ENCODE results near the gene FXYD3.

FXYD3 gene

GRCh38 chr19:35153701-35154524 lies 38.3 kb downstream of the FXYD3 start:
- Histone ChIP-seq H3K4me3 (replicated peaks; ENCODE audit: low read depth, low read length) (peak overlapping the region; percentile 78), H3K27me3 (replicated peaks; ENCODE audit: control insufficient read depth, insufficient read depth, low read length) (no peaks in the 10 kb centered on the region), H3K36me3 (ENCODE audit: control insufficient read depth, insufficient read depth, low read length) (peaks cover 6% of the 10 kb centered on the region)
- peak; percentile 69 for TF ChIP-seq CTCF (IDR thresholded peaks at IDR 0.05; ENCODE audit: insufficient read depth, low read length, poor library complexity, severe bottlenecking)
- peak; percentile 62 for DNase-seq (ENCODE audit: extremely low read depth, insufficient read length)

- no peaks in the 10 kb centered on the region for H3K27me3 ChIP-seq (replicated peaks; ENCODE audit: control insufficient read depth, insufficient read depth, low read length)
These were observed 39.1 kb downstream of the FXYD3 start, which contains the start of gene FXYD5 for GRCh38 chr19:35154525-35155406. Gene FXYD5, plus strand, starts transcription at chr19:35154735. Its CDS starts 816 bp downstream, at chr19:35155551.

GRCh38 chr19:35155441-35155840 lies 39.8 kb downstream of the FXYD3 start:
- Histone ChIP-seq H3K27me3 (replicated peaks; ENCODE audit: control insufficient read depth, insufficient read depth, low read length) (no peaks in the 10 kb centered on the region), H3K4me3 (replicated peaks; ENCODE audit: low read depth, low read length) (peak overlapping the region; percentile 78), H3K36me3 (ENCODE audit: control insufficient read depth, insufficient read depth, low read length) (peaks cover 12% of the 10 kb centered on the region)
- DNase-seq (ENCODE audit: extremely low read depth, insufficient read length) = peak; percentile 48
- TF ChIP-seq CTCF (IDR thresholded peaks at IDR 0.05; ENCODE audit: insufficient read depth, low read length, poor library complexity, severe bottlenecking) = no peak

More at GRCh38 chr19:35154525-35155406, 39.1 kb downstream of the FXYD3 start, which contains the start of gene FXYD5:
- no peak for TF ChIP-seq CTCF (IDR thresholded peaks at IDR 0.05; ENCODE audit: insufficient read depth, low read length, poor library complexity, severe bottlenecking)
- DNase-seq (ENCODE audit: extremely low read depth, insufficient read length) = peak; percentile 62
- Histone ChIP-seq H3K36me3 (ENCODE audit: control insufficient read depth, insufficient read depth, low read length) (peaks cover 11% of the 10 kb centered on the region), H3K4me3 (replicated peaks; ENCODE audit: low read depth, low read length) (peak within 1 kb of the TSS; percentile 78)

GRCh38 chr19:35155981-35156672 lies 40.5 kb downstream of the FXYD3 start:
- Histone ChIP-seq H3K27me3 (replicated peaks; ENCODE audit: control insufficient read depth, insufficient read depth, low read length) (no peaks in the 10 kb centered on the region), H3K4me3 (replicated peaks; ENCODE audit: low read depth, low read length) (peak overlapping the region; percentile 78), H3K36me3 (ENCODE audit: control insufficient read depth, insufficient read depth, low read length) (peaks cover 12% of the 10 kb centered on the region)
- no peak for TF ChIP-seq CTCF (IDR thresholded peaks at IDR 0.05; ENCODE audit: insufficient read depth, low read length, poor library complexity, severe bottlenecking)
- no peak for DNase-seq (ENCODE audit: extremely low read depth, insufficient read length)

- Histone ChIP-seq H3K27me3 (replicated peaks; ENCODE audit: control insufficient read depth, insufficient read depth, low read length) (no peaks in the 10 kb centered on the region), H3K4me3 (replicated peaks; ENCODE audit: low read depth, low read length) (no peak overlapping the region), H3K36me3 (ENCODE audit: control insufficient read depth, insufficient read depth, low read length) (peaks cover 16% of the 10 kb centered on the region)
- TF ChIP-seq CTCF (IDR thresholded peaks at IDR 0.05; ENCODE audit: insufficient read depth, low read length, poor library complexity, severe bottlenecking) = no peak
- no peak for DNase-seq (ENCODE audit: extremely low read depth, insufficient read length)
These were observed 41.0 kb downstream of the FXYD3 start for GRCh38 chr19:35156673-35157014.

All from GM06990 (cell line).